Left ventricle myocardium superior (tissue), 1 donor: ENCODE data around the gene PRKG1. TPM values are rescaled to one million over a fixed set of nuclear protein-coding genes. Genes with fewer than 3 reads are reported as not detected.

Experiments
- ATAC-seq: fragments of 200-7000 bp; cut with Tn5 transposase; one replicate; pipeline ENCODE4 v1.9.1; 2020; ENCODE audit warnings: mild to moderate bottlenecking, moderate library complexity
- DNase-seq: peaks from one replicate; pipeline ENCODE4 v3.0.0-alpha.2; 2020
- intact Hi-C: fragments of 100-400 bp; cut with micrococcal nuclease; formaldehyde crosslinking; loops from one replicate; pipeline ENCODE4 v1.11.0; 2022
- total RNA-seq: library from RNA; stranded (reverse); fragmentation: NEBNext Ultra II Directional; extraction: Animal tissue kit (Norgen Biotek cat#: 25700); gene quantifications from one replicate; pipeline ENCODE4 v1.2.1, GENCODE V29; 2021
- donor health status: DM: no; HTN: yes; CAD: no; lungs with severe emphysema.

PRKG1 gene
- total RNA-seq, 1 donor from 2014 or later: 24.9 TPM

DNA sequence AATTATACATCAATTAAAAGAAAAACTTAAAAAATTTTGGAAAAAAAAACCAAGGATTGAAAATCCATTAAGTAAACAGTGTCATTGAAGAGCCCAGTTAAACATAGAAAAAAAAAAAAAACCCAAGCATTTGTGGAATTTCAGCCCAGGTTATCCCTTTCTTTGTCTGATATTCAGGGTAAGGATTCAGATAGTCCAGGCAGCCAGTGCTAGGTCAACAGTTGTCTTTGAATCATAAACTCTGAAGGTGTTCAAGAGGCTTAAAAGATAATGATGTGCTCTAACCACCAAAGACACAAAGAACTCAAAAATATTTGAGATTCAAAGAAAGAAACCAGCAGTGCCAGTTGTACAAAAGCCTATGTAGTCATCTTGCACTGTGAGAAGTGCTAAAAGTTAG lies 969.5 kb downstream of the PRKG1 start:
- ATAC-seq: no peak

GRCh38 chr10:52048051-52048450 lies 973.8 kb downstream of the PRKG1 start:
- intact Hi-C loops: no loop called here
- no peak for ATAC-seq
- no peak for DNase-seq

More for the DNA sequence above, 969.5 kb downstream of the PRKG1 start:
- intact Hi-C loops: no loop called here
- no peak for DNase-seq

GRCh38 chr10:52050429-52051047 lies 976.3 kb downstream of the PRKG1 start:
- DNase-seq (no peak), ATAC-seq (no peak)
- intact Hi-C loops: no loop called here

DNA sequence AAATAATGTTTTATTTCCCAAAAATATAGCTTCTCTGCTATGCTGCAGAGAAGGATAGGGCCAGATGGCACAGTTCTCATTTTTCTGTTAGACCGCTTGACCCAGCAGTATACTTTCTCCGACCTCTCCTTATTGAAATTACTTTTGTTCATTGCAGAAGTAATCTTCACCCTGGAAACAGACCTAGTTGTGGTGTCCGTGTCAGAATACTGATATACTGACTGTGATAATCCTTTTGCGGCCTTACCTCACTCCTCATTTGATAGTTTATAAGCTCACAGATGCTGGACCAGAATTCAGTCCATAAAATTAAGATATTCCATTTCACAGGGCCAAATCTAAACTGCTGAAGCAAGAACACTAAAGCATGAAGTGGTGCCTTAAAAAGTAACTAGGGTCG lies 979.2 kb downstream of the PRKG1 start:
- ATAC-seq: no peak
- intact Hi-C loops: no loop called here
- DNase-seq: no peak

- ATAC-seq: no peak
- intact Hi-C loops: no loop called here
Measured at GRCh38 chr10:52056291-52056690, 982.0 kb downstream of the PRKG1 start.

DNA sequence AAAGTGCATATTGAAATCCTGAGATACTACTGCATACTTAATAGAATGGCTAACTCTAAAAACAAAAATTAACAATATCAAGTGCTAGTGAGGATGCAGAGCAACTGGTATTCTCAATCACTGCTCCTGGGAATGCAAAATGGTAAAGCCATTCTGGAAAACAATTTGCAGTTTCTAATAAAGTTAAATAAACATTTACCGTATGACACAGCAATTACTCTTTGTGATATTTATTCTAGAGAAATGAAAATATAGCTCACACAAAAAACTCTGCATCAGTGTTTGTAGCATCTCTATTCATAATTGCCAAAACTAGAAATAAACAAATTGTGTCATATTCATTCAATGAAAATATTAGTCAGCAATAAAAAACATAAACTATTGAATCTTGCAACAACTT lies 984.8 kb downstream of the PRKG1 start:
- intact Hi-C loops: no loop called here
- ATAC-seq (no peak), DNase-seq (no peak)

More at GRCh38 chr10:52056291-52056690, 982.0 kb downstream of the PRKG1 start:
- DNase-seq: no peak

DNA sequence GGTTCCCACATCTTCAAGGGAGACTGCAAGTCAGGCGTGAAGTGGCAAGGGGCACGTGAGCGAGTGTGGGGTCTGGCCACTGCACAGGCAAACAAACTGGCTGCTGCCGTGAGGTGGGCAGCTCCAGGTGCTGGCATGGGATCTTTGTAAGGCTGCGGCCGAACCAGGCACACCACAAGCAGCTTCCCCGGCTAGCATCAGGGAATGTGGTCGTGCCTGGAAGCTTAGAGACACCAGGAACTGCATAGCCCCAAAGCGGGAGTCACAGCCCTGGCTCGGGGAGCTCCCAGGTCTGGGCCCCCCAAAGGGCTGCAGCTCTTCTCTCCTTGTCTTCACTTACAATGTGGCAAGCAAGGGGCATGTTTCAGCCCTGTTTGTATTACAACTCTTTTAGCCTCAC lies 988.9 kb downstream of the PRKG1 start:
- intact Hi-C loops: no loop called here
- DNase-seq: no peak
- no peak for ATAC-seq

- DNase-seq (peak; percentile 31), ATAC-seq (peak; percentile 74)
- intact Hi-C loops: no loop called here
Measured at GRCh38 chr10:52064084-52064845, 990.0 kb downstream of the PRKG1 start.

GRCh38 chr10:52066383-52066782 lies 992.1 kb downstream of the PRKG1 start:
- ATAC-seq (no peak), DNase-seq (no peak)
- intact Hi-C loops: no loop called here

DNA sequence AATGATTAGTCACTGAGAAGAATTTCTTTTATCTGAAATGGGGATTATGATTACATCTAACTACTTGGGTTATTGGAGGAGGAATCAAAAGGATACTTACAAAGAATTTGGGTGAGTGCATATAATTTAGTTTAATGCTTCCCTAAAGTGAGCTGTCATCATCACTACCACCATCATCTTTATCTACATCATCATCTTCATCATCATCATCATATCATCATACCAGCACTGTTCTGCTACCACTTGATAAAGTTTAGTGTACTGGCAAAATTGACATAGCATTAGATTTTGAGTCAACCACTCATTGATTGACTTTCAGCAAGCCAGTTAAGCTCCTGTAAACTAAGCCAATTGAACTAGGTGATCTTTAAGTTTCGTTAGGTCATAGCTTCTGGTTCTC lies 994.2 kb downstream of the PRKG1 start:
- intact Hi-C loops: no loop called here
- DNase-seq: no peak
- ATAC-seq: no peak

DNA sequence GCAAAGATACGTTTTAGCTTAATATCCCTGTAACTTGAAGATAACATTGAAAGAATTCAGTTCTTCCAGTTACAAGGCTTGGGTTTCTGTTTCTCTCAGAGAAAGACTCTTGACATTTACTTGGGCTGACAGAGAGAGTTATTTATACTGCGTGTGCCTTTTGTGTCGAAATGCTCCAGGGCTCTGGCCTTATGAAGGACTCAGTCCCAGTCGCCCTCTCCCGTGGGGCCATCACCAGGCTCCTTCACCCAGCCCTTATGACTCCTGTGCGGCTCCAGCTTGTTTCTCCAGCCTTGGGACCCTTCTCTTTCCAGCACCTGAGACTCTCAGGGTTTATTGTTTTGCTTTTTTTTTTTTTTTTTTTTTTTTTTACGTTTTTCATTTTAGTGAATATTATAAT lies 997.5 kb downstream of the PRKG1 start:
- peak; percentile 94 for ATAC-seq

DNA sequence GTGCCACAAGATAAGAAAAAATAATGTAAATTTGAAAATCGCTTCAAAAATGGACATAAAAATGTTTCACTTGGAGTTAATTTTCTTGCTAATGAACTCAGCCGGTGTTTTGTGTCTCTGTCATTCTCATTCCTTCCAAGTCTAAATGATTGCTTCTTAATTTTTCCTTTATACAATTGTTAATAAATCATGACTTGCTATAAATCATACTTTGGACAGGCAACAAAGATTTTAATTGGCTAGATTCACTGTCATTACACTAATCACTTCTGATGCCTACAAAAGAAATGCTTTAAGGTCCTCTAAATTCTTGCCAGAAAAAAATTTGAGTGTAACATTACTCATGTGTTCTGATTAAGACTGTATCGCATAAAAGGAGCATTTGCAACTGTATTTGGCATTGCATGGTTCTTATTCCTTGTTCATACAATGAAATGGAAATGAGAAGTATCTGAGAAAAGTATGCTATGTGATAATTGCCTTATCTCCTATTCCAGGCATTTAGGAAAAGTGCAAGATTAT lies 1000.3 kb downstream of the PRKG1 start:
- DNase-seq (no peak), ATAC-seq (no peak)
- intact Hi-C loops: no loop called here

More for the DNA sequence above, 997.5 kb downstream of the PRKG1 start:
- intact Hi-C loops: no loop called here
- peak; percentile 40 for DNase-seq

GRCh38 chr10:52077814-52078213 lies 1003.5 kb downstream of the PRKG1 start:
- DNase-seq (no peak), ATAC-seq (no peak)
- intact Hi-C loops: no loop called here

DNA sequence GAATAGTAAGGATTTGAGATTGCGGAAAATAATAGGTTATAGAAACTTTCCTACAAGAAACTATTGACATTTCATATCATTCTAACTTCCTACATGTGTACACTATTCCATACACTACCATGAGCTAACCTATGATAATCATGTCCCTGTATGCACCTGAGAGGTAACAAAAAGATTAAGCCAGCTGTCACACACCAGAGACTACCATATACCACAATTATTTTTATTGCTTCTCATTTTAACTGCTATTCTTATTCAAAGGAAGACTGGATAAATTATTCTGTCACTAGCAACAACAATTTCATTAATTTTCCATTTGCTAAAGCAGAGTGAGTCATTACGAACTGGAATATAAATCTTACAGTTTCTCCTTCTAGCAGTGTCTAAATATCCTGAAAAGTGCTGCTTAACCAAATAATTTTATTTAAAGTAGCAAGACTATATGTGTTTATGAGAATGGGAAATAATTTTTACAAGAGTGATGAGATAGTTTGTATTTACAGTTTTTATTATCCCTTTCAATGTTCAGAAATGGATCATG lies 1004.2 kb downstream of the PRKG1 start:
- intact Hi-C loops: no loop called here
- DNase-seq: no peak
- ATAC-seq: no peak

- no peak for DNase-seq
- no peak for ATAC-seq
- intact Hi-C loops: no loop called here
Measured at GRCh38 chr10:52082307-52082706, 1008.0 kb downstream of the PRKG1 start.

DNA sequence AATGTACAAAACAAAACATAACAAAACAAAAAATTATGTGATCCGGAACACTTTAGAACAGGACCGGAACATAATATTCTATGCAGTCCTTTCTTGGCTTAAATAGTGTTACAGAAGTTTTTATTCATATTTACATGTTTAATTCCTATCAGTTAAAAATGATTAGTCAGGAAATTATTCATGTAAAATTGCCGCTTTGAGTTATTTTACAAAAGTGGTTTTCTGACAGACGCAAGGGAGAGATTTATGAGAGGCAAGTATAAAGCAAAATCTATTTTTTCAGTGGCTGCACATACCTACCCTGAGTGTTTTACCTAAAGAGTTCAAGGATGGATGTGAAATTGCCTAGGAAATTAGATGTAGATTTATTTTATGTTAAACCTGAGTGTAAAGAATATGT lies 1009.1 kb downstream of the PRKG1 start:
- no peak for DNase-seq
- no peak for ATAC-seq
- intact Hi-C loops: no loop called here

GRCh38 chr10:52092390-52092789 lies 1018.1 kb downstream of the PRKG1 start:
- no peak for ATAC-seq
- no peak for DNase-seq
- intact Hi-C loops: no loop called here

DNA sequence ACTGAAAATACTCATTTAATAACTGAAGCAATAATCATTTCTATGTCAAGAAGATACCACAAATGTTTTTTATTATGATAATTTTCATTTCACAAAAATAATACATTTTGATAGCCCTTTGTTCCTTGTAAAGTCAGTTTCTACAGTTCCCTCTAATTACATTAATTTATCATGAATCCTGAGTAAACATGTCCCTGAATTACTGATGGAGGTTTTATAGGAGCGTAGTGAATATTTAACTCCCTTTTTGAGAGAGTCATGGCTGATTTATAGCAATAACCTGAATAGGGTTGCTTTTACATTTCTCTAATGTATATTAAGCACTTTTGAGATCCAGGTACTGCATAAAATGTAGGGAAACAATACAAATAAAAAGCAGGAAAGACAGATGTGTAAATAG lies 1023.8 kb downstream of the PRKG1 start:
- ATAC-seq (no peak), DNase-seq (no peak)
- intact Hi-C loops: no loop called here

- ATAC-seq (no peak), DNase-seq (no peak)
- intact Hi-C loops: no loop called here
Measured at GRCh38 chr10:52099026-52099600, 1024.8 kb downstream of the PRKG1 start.

DNA sequence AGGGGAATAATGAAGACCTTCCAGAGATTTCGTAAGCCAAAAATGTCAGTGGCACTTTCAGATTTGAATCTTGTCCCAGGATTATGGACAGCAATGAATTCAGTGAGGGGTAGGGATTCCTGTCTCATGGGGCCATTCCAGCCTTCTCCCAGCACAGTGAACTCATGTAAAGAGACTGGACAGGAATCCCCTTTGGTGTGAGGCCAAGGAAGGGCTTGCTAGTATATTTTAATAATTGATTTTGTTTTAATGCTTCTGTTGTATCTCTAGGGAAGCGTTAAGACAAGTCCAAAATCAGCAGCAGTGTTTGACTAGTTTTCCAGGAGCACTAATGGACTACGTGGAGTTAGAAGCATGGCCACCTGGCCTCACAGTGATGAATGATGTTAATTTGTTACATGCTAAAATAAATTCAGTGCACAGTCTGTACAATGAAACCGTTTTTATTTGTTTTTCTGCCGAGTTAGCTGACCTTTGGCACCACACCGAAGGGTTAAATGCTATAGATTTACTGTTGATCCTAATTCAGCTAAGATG lies 1025.8 kb downstream of the PRKG1 start:
- intact Hi-C loops: no loop called here
- DNase-seq (no peak), ATAC-seq (no peak)
